Chondrocyte (in vitro differentiated cells): ENCODE data around the gene PIK3CA. TPM values are rescaled to one million over a fixed set of nuclear protein-coding genes. Genes with fewer than 3 reads are reported as not detected.

Experiments used
- DNase-seq: peaks from one replicate; pipeline ENCODE4 v3.0.0; 2021; ENCODE audit warnings: mixed read lengths, low spot score
- H3K27ac Mint-ChIP-seq: one replicate; pipeline ENCODE4 v1.8.0; 2021; ENCODE audit warnings: mild to moderate bottlenecking, moderate library complexity, mixed read lengths; ENCODE audit not compliant: unreplicated experiment
- H3K27me3 Mint-ChIP-seq: 2 replicates; pipeline ENCODE4 v1.8.0; 2021; ENCODE audit warnings: low read depth, mixed read lengths
- H3K36me3 Mint-ChIP-seq: 2 replicates; pipeline ENCODE4 v1.8.0; 2021; ENCODE audit warnings: low read depth, mixed read lengths
- H3K4me1 Mint-ChIP-seq: 2 replicates; pipeline ENCODE4 v1.8.0; 2021; ENCODE audit warnings: low read depth, mild to moderate bottlenecking, mixed read lengths
- H3K4me3 Mint-ChIP-seq: one replicate; pipeline ENCODE4 v1.8.0; 2021; ENCODE audit warnings: mild to moderate bottlenecking, moderate library complexity, mixed read lengths; ENCODE audit not compliant: unreplicated experiment
- H3K9me3 Mint-ChIP-seq: 2 replicates; pipeline ENCODE4 v1.8.0; 2021; ENCODE audit warnings: low read depth, mixed read lengths
- CTCF ChIP-seq: fragments of 200-600 bp; sonication (generic); IDR thresholded peaks from 2 replicates; pipeline ENCODE4 v1.5.0; 2021; ENCODE audit warnings: antibody characterized with exemption, mild to moderate bottlenecking, moderate library complexity
- total RNA-seq: library from RNA; stranded (reverse); gene quantifications from 3 replicates; pipeline ENCODE4 v1.2.1, GENCODE V29; 2021

Gene PIK3CA
- total RNA-seq, 1 donor from 2014 or later = 29.3 TPM

GRCh38 chr3:179136195-179136594 lies 12.0 kb upstream of the PIK3CA start:
- no peak for DNase-seq
- Mint-ChIP-seq H3K4me3 (no peak overlapping the region), H3K27me3 (peaks cover 13% of the 10 kb centered on the region), H3K4me1 (no peaks in the 10 kb centered on the region), H3K27ac (no peak overlapping the region), H3K36me3 (peaks cover 6% of the 10 kb centered on the region), H3K9me3 (peaks cover 11% of the 10 kb centered on the region)
- TF ChIP-seq CTCF = no peak

GRCh38 chr3:179141890-179142289 lies 6.3 kb upstream of the PIK3CA start:
- no peak for TF ChIP-seq CTCF
- no peak overlapping the region for H3K4me3 Mint-ChIP-seq
- peaks cover 6% of the 10 kb centered on the region for H3K36me3 Mint-ChIP-seq
- peaks cover 13% of the 10 kb centered on the region for H3K4me1 Mint-ChIP-seq
- no peak overlapping the region for H3K27ac Mint-ChIP-seq
- peaks cover 11% of the 10 kb centered on the region for H3K9me3 Mint-ChIP-seq
- no peak for DNase-seq
- H3K27me3 Mint-ChIP-seq = peaks cover 7% of the 10 kb centered on the region

GRCh38 chr3:179146911-179147513 lies 1.1 kb upstream of the PIK3CA start:
- peak; percentile 93 for TF ChIP-seq CTCF
- Mint-ChIP-seq H3K4me1 (peaks cover 43% of the 10 kb centered on the region), H3K36me3 (no peaks in the 10 kb centered on the region), H3K9me3 (no peaks in the 10 kb centered on the region), H3K27me3 (no peaks in the 10 kb centered on the region), H3K4me3 (no peak overlapping the region), H3K27ac (no peak overlapping the region)
- DNase-seq = no peak

GRCh38 chr3:179147514-179147872 lies 664 bp upstream of the PIK3CA start:
- peaks cover 46% of the 10 kb centered on the region for H3K4me1 Mint-ChIP-seq
- no peaks in the 10 kb centered on the region for H3K9me3 Mint-ChIP-seq
- no peaks in the 10 kb centered on the region for H3K36me3 Mint-ChIP-seq
- H3K27ac Mint-ChIP-seq = no peak overlapping the region
- peak; percentile 74 for TF ChIP-seq CTCF
- H3K4me3 Mint-ChIP-seq = no peak overlapping the region
- no peak for DNase-seq
- no peaks in the 10 kb centered on the region for H3K27me3 Mint-ChIP-seq

GRCh38 chr3:179148616-179149405 lies 654 bp downstream of the PIK3CA start:
- H3K27me3 Mint-ChIP-seq = no peaks in the 10 kb centered on the region

More at GRCh38 chr3:179148616-179149405, 654 bp downstream of the PIK3CA start:
- Mint-ChIP-seq H3K27ac (peak overlapping the region; percentile 91), H3K4me3 (peak overlapping the region; percentile 82), H3K9me3 (no peaks in the 10 kb centered on the region), H3K4me1 (peaks cover 40% of the 10 kb centered on the region), H3K36me3 (no peaks in the 10 kb centered on the region)
- DNase-seq = peak; percentile 87
- TF ChIP-seq CTCF = peak; percentile 22
